ENCODE measurements around the gene ARID1B. TPM values are rescaled to one million over a fixed set of nuclear protein-coding genes. Genes with fewer than 3 reads are reported as not detected.

Gene ARID1B
- total and polyA plus RNA-seq, 7 donors: 8.4 to 115 (median 69.6) TPM

GRCh38 chr6:156994215-156995076, 217.3 kb downstream of the ARID1B start:
- Histone ChIP-seq H3K36me3 (no peaks in the 10 kb centered on the region), H3K4me3 (no peak overlapping the region), H3K27me3 (no peaks in the 10 kb centered on the region), H3K9me3 (no peaks in the 10 kb centered on the region), H3K27ac (no peak overlapping the region), H3K4me1 (peaks cover 0 to 47% (median 16%) of the 10 kb centered on the region in 4 donors)
- intact Hi-C loops (cut with DNase I): no loop called here
- DNase-seq: no peak
- 25 to 55% methylated on average over 13 of the region's 13 CpGs for WGBS, 2 donors
- TF ChIP-seq, protein P1, sequence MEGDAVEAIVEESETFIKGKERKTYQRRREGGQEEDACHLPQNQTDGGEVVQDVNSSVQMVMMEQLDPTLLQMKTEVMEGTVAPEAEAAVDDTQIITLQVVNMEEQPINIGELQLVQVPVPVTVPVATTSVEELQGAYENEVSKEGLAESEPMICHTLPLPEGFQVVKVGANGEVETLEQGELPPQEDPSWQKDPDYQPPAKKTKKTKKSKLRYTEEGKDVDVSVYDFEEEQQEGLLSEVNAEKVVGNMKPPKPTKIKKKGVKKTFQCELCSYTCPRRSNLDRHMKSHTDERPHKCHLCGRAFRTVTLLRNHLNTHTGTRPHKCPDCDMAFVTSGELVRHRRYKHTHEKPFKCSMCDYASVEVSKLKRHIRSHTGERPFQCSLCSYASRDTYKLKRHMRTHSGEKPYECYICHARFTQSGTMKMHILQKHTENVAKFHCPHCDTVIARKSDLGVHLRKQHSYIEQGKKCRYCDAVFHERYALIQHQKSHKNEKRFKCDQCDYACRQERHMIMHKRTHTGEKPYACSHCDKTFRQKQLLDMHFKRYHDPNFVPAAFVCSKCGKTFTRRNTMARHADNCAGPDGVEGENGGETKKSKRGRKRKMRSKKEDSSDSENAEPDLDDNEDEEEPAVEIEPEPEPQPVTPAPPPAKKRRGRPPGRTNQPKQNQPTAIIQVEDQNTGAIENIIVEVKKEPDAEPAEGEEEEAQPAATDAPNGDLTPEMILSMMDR (IDR thresholded peaks at IDR 0.05): no peak
- TF ChIP-seq EP300 (IDR thresholded peaks at IDR 0.05) (no peak), POLR2AphosphoS5 (IDR thresholded peaks at IDR 0.05) (no peak), POLR2A (IDR thresholded peaks at IDR 0.05) (no peak)

DNA sequence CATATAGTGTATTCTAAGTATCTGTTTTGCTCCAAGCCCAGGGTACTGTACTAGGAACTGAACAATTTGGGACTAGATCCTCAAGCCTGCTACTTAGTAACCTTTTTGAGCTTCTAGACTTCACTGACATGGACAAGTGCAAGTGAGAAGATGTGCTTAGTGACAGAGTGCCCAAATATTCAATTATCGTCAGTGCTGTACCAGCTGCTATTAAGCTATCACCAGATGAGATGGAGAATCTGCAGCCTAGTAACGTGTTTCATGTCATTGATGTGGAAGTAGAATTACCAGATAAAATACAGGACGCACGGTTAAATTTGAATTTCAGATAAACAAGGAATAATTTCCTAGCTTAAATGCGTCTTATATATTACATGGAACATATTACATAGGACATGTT, 218.3 kb downstream of the ARID1B start:
- H3K9me3 ChIP-seq: no peaks in the 10 kb centered on the region
- H3K4me1 ChIP-seq: peaks cover 0 to 47% (median 16%) of the 10 kb centered on the region in 4 donors
- no peak overlapping the region for H3K27ac ChIP-seq
- H3K4me3 ChIP-seq: no peak overlapping the region
- TF ChIP-seq POLR2AphosphoS5 (IDR thresholded peaks at IDR 0.05) (no peak), POLR2A (IDR thresholded peaks at IDR 0.05) (no peak), EP300 (IDR thresholded peaks at IDR 0.05) (no peak)
- TF ChIP-seq, protein P1 (IDR thresholded peaks at IDR 0.05): no peak
- no peaks in the 10 kb centered on the region for H3K27me3 ChIP-seq
- H3K36me3 ChIP-seq: no peaks in the 10 kb centered on the region
- intact Hi-C loops (cut with DNase I): no loop called here
- 94 to 96% methylated on average over 5 of the region's 5 CpGs for WGBS, 2 donors
- no peak for DNase-seq

DNA sequence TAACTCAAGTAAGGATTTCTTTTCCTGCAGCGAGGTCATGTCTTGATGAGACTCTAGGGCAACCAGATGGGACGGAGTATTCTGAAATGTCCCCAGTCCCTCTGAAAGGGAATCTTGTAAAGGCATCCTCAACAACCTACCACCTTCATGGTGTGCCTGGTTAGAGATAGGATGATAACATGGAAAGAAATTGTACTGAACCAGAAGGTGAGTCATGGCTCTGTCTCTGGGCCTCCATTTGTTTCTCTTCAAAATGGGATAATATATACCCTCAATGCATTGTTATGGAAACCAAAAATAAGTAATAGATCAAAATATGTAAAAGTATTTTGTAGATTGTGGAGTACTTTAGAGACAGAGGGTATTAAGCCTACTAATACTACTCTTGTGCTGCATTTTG, 219.1 kb downstream of the ARID1B start:
- no peak for TF ChIP-seq POLR2AphosphoS5 (IDR thresholded peaks at IDR 0.05)
- TF ChIP-seq EP300 (IDR thresholded peaks at IDR 0.05): no peak
- TF ChIP-seq, protein P1 (IDR thresholded peaks at IDR 0.05): no peak
- TF ChIP-seq POLR2A (IDR thresholded peaks at IDR 0.05): no peak
- H3K4me1 ChIP-seq: peaks cover 0 to 47% (median 16%) of the 10 kb centered on the region in 4 donors
- 96 to 97% methylated on average over 2 of the region's 2 CpGs for WGBS, 2 donors

DNA sequence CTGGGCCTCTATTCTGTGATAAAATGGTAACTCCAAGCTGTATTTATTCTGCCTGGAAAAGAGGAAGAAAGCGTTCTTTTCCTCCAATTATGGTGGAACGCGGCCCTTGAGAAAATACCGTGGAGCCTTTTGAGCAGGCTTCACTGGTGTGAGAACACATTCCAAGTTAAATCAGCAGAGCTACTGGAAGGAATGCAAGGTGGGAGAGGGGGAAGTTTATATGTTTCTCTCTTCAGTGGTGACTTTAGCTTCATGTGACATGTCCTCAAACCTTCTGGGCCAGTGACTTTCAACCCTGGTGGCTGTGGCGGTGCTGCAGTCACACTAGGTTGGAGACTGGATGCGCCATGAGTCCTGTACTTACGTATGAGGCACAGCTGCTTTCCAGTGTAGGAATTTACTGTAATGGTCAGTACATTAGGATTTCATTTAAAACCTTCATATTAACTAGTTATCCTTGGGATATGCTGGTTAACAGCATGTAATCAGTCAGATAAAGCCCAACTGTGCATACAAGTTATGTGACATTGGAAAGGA, 221.7 kb downstream of the ARID1B start:
- no peaks in the 10 kb centered on the region for H3K36me3 ChIP-seq
- H3K4me3 ChIP-seq: no peak overlapping the region
- H3K9me3 ChIP-seq: no peaks in the 10 kb centered on the region
- H3K4me1 ChIP-seq: peaks cover 0 to 25% (median 5%) of the 10 kb centered on the region in 4 donors
- H3K27ac ChIP-seq: no peak overlapping the region
- TF ChIP-seq POLR2AphosphoS5 (IDR thresholded peaks at IDR 0.05) (no peak), POLR2A (IDR thresholded peaks at IDR 0.05) (no peak), EP300 (IDR thresholded peaks at IDR 0.05) (no peak)
- TF ChIP-seq, protein P1 (IDR thresholded peaks at IDR 0.05): no peak
- H3K27me3 ChIP-seq: no peaks in the 10 kb centered on the region
- WGBS, 2 donors: 97 to 98% methylated on average over 7 of the region's 7 CpGs
- no peak for DNase-seq
- intact Hi-C loops (cut with DNase I): no loop called here

More for the DNA sequence above, 219.1 kb downstream of the ARID1B start:
- DNase-seq: no peak
- intact Hi-C loops (cut with DNase I): no loop called here
- Histone ChIP-seq H3K9me3 (no peaks in the 10 kb centered on the region), H3K27ac (no peak overlapping the region), H3K27me3 (no peaks in the 10 kb centered on the region), H3K4me3 (no peak overlapping the region), H3K36me3 (no peaks in the 10 kb centered on the region)
